ENCODE data around the gene PTRH2. TPM values are rescaled to one million over a fixed set of nuclear protein-coding genes. Genes with fewer than 3 reads are reported as not detected.

The PTRH2 gene
- total and polyA plus RNA-seq, 2 of the 8 experiments (the other 6 are each of a cell fraction or from before 2014, with no cell fraction given) = 39.4 to 43.2 TPM

- Histone ChIP-seq H3K79me2 (ENCODE audit: control insufficient read depth in 1 of 2, insufficient read depth in 2 of 2, low read length in 2 of 2) (no peaks in the 10 kb centered on the region), H4K91ac (replicated peaks; ENCODE audit: insufficient read length, low read length) (no peak overlapping the region), H3K9ac (replicated peaks in 1 of 4; ENCODE audit: extremely low read depth in 1 of 4, low read depth in 3 of 4, low read length in 3 of 4) (no peak overlapping the region), H3K14ac (ENCODE audit: insufficient read length) (no peak overlapping the region), H3K27ac (ENCODE audit: low read depth, low read length) (no peak overlapping the region), H2BK12ac (ENCODE audit: low read depth, low read length) (no peak overlapping the region), H3K23ac (ENCODE audit: insufficient read length) (no peak overlapping the region), H4K20me1 (replicated peaks in 1 of 2; ENCODE audit: control insufficient read depth in 1 of 2, insufficient read depth in 2 of 2, low read length in 2 of 2) (no peaks in the 10 kb centered on the region), H2AK5ac (ENCODE audit: low read depth, low read length) (no peak overlapping the region), H3K4ac (replicated peaks; ENCODE audit: insufficient read length, low read depth, low read length) (no peak overlapping the region), H3K27me3 (replicated peaks in 1 of 4; ENCODE audit: control insufficient read depth in 3 of 4, extremely low read depth in 1 of 4, insufficient read depth in 3 of 4, low read length in 3 of 4) (no peaks in the 10 kb centered on the region), H3K18ac (ENCODE audit: extremely low read depth, low read length) (no peak overlapping the region), H3K36me3 (ENCODE audit: control insufficient read depth in 2 of 4, insufficient read depth in 4 of 4, low read length in 3 of 4) (no peaks in the 10 kb centered on the region), H4K8ac (ENCODE audit: extremely low read depth, insufficient read depth, low read length) (no peak overlapping the region), H3K4me2 (ENCODE audit: insufficient read depth in 1 of 2, low read depth in 2 of 2, low read length in 2 of 2) (no peak overlapping the region), H3K56ac (replicated peaks; ENCODE audit: insufficient read length, low read depth, low read length) (no peak overlapping the region), H3K4me1 (replicated peaks in 1 of 4; ENCODE audit: control insufficient read depth in 3 of 4, insufficient read depth in 4 of 4, low read length in 3 of 4) (peaks cover 0 to 2% (median 0%) of the 10 kb centered on the region in 4 experiments; a peak in 1 of 7 replicates), H3K9me3 (ENCODE audit: insufficient read depth in 2 of 2, low read depth in 1 of 2, low read length in 1 of 2) (no peaks in the 10 kb centered on the region), H2BK120ac (replicated peaks; ENCODE audit: low read depth, low read length) (no peak overlapping the region), H2BK15ac (ENCODE audit: low read length) (no peak overlapping the region), H2BK5ac (ENCODE audit: low read depth, low read length) (no peak overlapping the region), H2AFZ (ENCODE audit: low read length) (no peak overlapping the region), H4K5ac (ENCODE audit: insufficient read length, low read depth, low read length) (no peak overlapping the region), H3K23me2 (ENCODE audit: low read depth, low read length) (no peaks in the 10 kb centered on the region), H3K79me1 (ENCODE audit: low read depth, low read length) (no peaks in the 10 kb centered on the region), H2BK20ac (ENCODE audit: low read length) (no peak overlapping the region), H3K4me3 (ENCODE audit: extremely low read depth in 1 of 4, insufficient read depth in 2 of 4, low read depth in 3 of 4, low read length in 4 of 4) (no peak overlapping the region)
- POLR2A ChIA-PET (ENCODE audit: partially characterized antibody) = interaction anchor here (0.8 to 3.2 kb wide), 3 partner anchors 47 to 87 kb away, joined by 3 to 20 read pairs (median 6); partner anchors contain the start of genes PTRH2 and VMP1
- DNase-seq (ENCODE audit: low read depth in 1 of 2, low spot score in 2 of 2) (no peak), FAIRE-seq (no peak)
- CTCF ChIA-PET (ENCODE audit: partially characterized antibody) = interaction anchor here (0.9 to 4.1 kb wide), 19 partner anchors 8 to 282 kb away, joined by 3 to 32 read pairs (median 5); no protein-coding TSS in a partner anchor
- TF ChIP-seq SUZ12 (IDR thresholded peaks at IDR 0.05; ENCODE audit: low read length) (no peak), MAFK (IDR thresholded peaks at IDR 0.05; ENCODE audit: low read depth, low read length) (no peak), ZNF274 (IDR thresholded peaks at IDR 0.05; ENCODE audit: borderline replicate concordance, extremely low read depth, low read length) (no peak), CHD2 (IDR thresholded peaks at IDR 0.05; ENCODE audit: low read length) (no peak), TAF7 (optimal IDR thresholded peaks at IDR 0.05; ENCODE audit: borderline replicate concordance, low read depth, low read length) (no peak), KDM1A (IDR thresholded peaks at IDR 0.05; ENCODE audit: borderline replicate concordance, low read length) (no peak), GTF2F1 (IDR thresholded peaks at IDR 0.05; ENCODE audit: borderline replicate concordance, low read depth, low read length) (no peak), SIX5 (IDR thresholded peaks at IDR 0.05; ENCODE audit: low read depth, low read length) (no peak), NANOG (IDR thresholded peaks at IDR 0.05; ENCODE audit: insufficient read depth, low read depth, low read length, poor library complexity, severe bottlenecking) (no peak), HDAC6 (IDR thresholded peaks at IDR 0.05; ENCODE audit: low read depth, low read length) (no peak), POLR2AphosphoS5 (IDR thresholded peaks at IDR 0.05; ENCODE audit: low read depth, low read length) (no peak), KDM5A (IDR thresholded peaks at IDR 0.05; ENCODE audit: low read length) (no peak), POU5F1 (IDR thresholded peaks at IDR 0.05; ENCODE audit: low read depth, low read length) (no peak), CHD1 (IDR thresholded peaks at IDR 0.05; ENCODE audit: low read depth, low read length) (no peak), GABPA (IDR thresholded peaks at IDR 0.05; ENCODE audit: borderline replicate concordance, insufficient read depth, low read length) (no peak), SAP30 (IDR thresholded peaks at IDR 0.05; ENCODE audit: insufficient read depth, insufficient replicate concordance, low read length) (no peak)
Observed at GRCh38 chr17:59754552-59754951, 47.3 kb upstream of the PTRH2 start.

All from H1 (cell line).